GM18858 (cell line): ENCODE results near the gene SMYD1.

Experiments used
- ATAC-seq: cut with Tn5 transposase; IDR thresholded peaks from one replicate; pipeline ENCODE4 v1.9.1; 2021; ENCODE audit not compliant: unreplicated experiment

SMYD1 gene

DNA sequence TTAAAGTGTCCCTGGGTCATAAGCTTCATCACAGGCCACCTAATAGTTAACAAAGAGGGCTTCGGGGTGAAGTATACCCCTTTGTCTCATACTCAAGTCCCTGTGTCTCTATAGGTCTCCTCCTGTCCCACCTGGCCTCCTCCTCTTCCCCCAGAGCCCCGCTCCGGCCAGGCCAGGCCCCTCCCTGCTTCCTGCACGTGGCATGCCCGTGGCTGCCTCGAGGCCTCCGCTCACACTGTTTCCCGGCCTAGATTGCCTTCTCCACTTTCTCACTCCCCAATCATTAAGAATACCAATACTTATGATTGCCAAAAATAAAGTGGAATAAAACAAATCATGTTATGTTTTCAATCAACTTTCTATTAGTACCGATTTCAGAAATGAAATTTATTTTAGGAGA is 18.8 kb downstream of the SMYD1 start:
- ATAC-seq: no peak

DNA sequence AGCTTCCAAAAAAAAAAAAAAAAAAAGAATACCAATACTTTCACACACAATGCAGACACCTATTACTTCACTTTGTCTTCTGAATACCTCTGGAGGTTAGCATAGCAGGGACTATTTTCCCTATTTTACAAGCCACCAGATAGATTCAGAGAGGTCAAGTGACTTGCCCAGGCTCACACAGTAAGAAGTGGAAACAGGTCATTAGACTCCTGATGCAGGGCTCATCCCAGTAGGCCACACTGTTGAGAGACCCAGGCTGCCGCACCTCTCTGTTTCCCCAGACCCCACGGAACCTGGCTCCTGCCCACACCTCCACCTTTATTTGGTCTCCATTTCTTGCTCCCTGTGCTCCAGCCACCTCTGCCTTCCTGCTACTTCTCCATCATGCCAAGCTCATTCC is 19.4 kb downstream of the SMYD1 start:
- ATAC-seq: no peak

DNA sequence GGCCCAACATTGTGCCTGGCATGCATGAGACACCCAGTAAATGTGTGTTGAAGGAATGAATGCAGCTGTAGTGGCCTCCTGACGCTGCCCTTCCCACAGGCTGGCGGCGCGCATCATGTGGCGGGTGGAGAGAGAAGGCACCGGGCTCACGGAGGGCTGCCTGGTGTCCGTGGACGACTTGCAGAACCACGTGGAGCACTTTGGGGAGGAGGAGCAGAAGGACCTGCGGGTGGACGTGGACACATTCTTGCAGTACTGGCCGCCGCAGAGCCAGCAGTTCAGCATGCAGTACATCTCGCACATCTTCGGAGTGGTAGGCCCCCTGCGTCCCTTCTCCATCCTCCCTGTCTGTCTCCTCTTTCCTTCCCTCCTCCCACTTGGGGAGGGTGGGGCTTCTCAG is 20.1 kb downstream of the SMYD1 start:
- ATAC-seq: no peak

DNA sequence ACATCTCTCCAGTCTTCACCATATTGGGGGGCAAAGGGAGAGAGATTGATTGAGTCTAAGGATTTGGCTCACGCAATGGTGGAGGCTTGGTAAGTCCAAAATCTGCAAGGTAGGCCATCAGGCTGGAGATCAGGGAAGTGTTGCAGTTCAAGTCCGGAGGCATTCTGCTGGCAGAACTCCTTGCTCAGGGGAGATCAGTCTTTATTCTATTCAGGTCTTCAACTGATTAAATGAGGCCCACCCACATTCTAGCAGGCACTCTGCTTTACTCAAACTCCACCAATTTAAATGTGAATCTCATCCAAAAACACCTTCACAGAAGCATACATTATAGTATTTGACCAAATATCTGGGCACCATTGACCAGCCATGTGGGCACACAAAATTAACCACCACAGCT is 21.4 kb downstream of the SMYD1 start:
- no peak for ATAC-seq

DNA sequence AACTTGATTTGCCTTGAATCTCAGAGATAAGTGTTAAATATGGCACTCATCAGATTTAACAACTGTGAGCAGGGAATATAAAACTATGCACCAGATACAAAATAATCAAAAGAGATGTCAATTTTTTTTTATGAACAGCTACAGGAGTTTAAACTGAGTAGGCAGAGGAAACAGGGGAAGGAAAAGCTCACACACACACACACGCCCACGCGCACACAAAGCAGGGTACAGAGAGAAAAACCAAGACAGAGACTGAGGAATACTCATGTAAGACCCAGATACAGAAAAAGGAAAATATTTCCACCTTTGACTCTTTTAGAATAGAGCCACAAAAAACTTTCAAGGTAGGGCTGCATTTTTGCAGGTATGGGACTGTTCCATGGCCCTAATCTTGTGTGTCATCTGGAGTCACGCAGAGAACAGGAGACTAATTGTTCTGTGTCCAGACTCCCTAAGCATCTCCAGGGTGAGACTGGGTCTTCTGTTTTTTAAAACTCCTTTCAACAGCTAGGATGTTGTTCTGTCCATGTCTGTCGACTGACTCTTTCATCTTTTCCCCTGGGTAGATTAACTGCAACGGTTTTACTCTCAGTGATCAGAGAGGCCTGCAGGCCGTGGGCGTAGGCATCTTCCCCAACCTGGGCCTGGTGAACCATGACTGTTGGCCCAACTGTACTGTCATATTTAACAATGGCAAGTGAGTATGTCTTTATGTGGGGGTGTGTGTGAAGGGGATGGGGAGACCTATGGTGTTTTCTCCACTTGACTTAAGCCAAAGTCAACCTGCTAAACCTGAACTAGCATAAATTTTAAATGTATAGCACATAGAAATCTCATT is 23.0 kb downstream of the SMYD1 start:
- ATAC-seq: no peak

DNA sequence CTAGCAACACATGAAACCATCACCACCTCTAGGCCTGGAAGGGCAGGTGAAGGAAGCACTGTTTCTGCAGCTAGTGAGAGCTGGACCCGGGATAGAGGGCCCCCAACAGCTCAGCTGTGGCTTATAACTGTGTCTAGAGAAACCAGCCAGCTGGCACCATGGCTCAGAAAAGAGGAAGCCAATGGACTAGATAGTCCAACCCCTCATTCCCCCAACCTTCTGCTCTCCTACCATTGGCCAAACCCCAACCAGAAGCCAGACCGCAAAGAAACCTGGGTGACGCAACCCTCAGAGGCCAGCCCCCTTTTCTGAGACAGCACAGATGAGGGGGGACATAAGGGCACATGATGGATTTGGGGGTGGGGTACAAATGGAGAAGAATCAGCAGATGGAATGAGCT is 24.3 kb downstream of the SMYD1 start:
- no peak for ATAC-seq

DNA sequence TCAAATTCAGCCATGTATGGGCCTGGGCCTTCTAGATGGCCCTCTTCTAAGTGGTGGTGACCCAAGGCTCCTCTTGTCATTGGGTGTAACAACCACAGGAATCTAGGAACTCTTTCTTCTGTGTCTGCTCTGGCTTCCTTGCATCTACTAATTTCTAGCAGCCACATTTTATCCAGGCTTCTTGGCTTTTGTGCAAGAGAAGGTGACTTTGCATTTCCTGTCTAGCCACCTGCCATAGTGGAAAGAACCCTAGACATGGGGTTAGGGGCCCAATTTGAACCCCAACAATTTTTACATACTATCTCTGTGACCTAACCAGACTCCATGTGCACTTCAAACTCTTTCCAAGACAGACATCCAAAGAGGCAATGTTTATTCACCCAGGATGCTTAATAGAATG is 25.1 kb downstream of the SMYD1 start:
- ATAC-seq: no peak

DNA sequence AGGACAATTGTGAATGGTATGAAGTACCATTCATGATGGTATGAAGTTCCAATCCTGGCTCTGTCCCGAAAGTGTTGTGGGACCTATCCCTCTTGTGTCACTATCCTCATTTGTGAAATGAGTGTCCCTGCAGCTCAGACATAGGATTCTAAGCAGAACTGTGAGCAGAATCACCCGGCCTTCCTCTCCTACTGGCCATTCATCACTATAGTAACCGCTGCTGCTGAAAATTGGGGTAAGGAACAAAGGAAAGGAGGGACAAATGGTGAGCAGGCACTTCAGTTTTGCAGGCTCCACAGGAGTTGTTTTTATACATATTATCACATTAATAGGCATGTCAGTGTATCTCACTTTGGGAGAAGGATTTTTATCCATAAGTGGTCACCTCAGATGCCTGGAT is 27.4 kb downstream of the SMYD1 start:
- no peak for ATAC-seq

DNA sequence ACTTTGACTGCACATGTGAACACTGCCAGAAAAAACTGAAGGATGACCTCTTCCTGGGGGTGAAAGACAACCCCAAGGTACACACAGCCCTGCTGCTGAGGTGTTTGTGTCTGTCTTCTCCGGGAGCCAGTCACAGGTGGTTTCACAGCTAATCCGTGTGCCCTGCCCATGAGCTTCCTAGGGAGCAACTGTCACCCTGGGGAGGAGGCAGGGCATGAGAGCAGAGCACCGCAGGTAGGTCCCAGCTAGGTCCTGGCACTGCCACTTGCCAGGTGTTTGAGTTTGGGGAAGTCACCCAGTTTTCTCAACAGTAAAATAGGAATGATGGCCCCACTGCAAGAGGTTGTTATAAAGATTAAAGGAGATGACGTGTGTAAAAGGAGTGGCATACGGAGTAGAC is 29.1 kb downstream of the SMYD1 start:
- no peak for ATAC-seq

DNA sequence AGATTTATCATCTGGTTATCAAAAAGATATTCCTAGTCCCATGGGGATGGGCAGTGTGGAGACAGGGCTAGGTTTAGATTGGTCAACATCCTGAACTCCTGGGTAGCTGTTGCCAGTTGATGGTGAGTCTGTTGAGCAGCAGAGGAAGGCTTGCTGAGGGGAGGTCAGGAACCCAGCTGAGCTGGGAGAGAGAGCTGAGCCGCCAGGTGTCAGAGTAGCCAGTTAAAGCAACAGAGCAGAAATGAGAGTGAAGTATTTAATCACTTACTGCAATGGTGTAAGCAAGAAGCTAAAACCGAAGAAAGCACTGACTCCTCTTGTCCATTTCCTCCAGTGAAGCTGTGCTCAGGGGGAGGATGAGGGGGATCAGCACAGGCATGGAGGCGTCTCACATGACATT is 29.6 kb downstream of the SMYD1 start:
- no peak for ATAC-seq

DNA sequence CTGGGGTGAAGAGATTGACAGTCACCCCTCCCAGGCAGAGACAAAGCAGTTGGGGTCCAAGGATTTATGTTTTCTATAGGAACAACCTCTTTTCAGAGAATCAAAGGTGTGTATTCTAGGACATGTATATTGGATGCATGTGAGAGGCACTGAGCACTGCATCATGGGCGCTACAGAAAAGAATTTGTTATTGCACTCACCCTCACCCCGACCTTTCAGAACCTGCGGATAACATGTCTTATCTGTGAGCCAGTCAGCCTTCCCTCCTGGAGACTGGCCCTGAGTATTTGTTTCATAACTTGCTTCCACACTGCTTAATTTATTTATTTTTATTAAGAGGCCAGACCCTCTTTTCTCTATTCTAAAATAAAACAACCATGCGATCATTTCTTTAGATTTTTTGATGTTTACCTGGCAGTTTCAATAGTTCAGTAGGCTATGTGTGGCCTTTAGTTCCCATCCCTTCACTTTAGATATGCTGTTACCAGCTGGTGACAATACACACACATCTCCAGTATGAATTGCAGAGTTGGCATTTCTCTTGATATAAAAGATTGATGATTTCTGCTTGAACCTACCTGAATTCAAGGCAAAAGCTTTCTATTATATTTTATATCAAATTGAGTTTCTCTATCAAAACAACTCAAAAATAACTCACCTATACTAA is 30.4 kb downstream of the SMYD1 start:
- no peak for ATAC-seq

DNA sequence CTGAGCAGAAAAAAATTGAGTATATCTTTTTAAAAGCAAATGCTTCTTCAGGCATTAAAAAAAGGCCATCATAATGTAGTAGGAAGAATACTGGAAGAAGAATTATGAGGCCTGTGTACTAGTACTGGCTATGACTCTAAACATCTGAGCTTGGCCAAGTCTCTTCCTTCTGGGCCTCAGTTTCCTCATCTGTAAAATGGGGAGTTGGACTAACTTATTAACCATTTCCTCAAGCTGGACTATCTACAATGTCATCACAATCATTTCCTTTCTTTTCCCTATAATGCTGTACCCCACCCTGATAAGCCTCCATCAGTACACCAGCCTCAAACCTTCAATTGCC is 30.9 kb downstream of the SMYD1 start:
- no peak for ATAC-seq

DNA sequence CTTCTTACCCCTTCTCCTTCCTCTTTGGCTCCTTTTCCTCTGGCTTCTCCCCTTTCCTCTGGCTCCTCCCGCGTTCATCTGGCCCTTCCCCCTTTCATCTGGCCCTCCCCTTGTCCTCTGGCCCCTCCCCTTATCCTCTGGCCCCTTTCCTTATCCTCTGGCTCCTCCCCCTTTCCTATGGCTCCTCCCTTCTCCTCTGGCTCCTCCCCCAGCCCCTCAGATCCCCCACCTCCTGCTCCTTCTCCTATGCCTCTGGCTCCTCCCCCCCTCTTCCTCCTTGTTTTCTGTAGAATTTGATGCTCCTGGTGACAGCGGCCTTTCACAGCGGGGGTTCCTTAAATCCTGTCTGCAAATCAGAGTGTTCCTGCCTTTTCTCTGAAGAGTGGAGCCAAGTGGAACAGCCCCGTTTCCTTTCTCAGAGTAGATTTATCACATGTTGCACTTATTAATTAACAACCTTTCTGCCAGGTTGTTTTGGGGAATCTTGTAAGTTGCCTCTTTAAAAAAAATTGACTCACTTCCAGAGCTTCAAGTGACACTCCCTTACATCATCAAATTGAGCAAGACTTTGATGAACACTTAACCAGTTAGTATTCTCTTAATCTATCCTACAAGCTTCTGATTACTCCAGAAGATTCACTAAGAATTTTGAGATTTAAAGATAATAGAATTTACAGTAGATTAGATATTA is 32.3 kb downstream of the SMYD1 start:
- ATAC-seq: no peak

DNA sequence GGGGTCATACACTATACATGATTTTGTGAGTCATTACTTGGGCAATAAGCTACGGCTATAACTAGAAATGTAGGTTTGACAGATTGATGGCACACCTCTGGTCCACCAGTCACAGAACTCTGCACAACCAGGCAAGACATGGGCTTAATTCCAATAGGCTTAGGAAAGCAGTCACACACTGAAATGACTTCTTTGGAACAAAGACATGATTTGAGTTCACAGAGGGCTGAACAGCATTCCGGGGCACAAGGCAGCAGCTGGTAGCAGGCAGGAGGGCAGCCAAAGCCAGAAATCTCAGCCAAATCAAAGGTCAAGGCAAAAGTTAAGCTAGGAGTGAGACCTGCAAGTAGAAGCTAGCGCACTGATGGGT is 32.8 kb downstream of the SMYD1 start:
- no peak for ATAC-seq

DNA sequence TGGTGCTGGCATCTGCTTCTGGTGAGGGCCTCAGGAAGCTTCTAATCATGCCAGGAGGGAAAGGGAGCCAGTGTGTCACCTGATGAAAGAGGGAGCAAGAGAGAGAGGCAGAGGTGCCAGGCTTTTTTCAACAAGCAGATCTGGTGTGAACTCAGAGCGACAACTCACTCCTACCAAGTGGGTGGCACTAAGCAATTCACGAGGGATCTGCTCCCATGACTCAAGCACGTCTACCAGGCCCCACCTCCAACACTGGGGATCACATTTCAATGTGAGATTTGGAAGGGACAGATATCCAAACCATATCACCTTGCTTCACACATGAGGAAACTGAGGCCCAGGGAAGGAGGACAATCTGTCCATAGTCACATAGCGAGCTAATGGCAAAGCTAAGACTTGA is 41.2 kb downstream of the SMYD1 start:
- ATAC-seq: no peak

DNA sequence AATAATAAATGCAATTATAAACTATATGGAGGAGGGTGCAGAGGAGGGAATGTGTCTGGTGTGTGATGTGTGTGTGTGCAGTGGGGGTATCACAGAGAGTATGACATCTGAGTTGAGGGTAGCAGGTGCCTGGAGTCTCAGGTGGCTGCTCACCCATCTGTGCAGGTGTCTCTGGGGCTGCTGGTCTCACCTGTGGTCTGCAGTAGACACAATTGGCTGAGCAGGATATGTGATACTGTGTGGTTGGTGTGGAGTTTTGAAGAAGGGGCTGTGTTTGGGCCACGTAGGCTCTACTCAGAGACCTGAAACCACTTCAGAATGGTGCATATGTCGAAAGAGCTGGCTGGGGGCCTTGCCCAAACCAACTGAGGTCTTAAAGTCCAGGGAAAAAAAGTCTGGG is 43.2 kb downstream of the SMYD1 start:
- no peak for ATAC-seq

DNA sequence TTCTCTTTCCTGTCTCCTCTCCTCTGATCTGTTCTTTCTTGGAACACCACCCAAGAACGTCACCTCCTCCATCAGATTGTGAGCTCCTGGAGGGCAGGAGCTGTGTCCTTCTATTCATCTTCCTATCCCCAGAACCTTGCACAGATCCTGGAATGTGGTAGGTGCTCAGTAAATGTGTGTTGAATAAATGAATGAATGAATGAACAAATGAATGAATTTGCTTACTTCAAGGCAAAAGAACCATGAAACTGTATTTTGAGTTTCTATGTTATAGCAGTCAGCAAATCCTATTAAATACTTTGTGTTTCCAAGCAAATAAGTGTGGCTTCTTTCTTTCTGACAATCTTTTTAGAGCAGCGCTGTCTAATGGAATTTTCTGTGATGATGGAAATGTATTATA is 45.4 kb downstream of the SMYD1 start:
- ATAC-seq: no peak

DNA sequence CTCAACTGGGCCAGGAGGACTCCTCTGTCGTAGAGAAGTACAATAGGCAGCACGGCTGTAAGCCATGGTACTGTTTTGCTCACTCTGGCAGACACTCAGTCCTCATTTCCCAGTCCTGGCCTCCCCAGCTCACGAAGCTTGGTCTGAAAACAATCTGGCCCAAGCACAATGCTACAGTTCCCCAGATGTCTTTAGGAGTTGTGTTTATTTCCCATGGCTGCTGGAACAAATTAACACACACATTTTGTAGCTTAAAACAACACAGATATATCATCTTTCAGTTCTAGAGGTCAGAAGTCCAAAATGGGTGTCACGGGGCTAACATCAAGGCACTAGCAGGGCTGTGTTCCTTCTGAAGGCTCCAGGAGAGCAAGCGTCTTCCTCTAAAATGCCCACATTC is 47.3 kb downstream of the SMYD1 start:
- no peak for ATAC-seq

DNA sequence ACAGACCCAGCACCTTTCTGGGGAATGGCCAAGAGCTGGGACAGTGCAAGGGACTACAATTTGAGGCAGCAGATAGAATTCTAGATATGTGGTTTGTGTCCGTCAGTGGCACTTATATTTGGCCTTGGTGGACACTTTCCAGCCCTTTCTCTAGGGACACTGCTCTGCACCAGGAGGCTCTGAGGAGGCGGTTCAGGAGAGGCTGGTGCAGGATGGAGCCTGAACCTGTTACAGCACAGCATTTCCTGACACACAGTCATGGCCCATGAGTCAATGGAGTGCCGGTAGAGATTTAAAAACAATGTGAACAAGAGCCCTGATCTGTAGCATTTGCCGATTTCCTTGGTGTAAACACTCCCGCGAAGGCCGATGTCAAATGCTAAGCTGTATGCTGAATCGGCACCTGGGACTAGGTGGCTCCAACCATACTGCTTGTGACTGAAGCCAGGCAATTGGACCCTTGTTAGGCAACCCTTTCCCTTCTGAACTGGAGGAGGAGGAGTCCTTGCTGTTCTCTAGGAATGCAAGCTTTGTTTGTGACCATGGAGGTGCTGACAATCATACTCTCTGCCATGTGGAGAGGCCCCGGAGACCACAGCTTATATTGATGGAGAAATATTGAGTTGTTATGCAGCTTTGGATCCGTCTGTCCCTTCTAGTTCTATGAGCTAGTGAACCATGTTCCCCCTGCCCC is 48.3 kb downstream of the SMYD1 start:
- ATAC-seq: no peak

DNA sequence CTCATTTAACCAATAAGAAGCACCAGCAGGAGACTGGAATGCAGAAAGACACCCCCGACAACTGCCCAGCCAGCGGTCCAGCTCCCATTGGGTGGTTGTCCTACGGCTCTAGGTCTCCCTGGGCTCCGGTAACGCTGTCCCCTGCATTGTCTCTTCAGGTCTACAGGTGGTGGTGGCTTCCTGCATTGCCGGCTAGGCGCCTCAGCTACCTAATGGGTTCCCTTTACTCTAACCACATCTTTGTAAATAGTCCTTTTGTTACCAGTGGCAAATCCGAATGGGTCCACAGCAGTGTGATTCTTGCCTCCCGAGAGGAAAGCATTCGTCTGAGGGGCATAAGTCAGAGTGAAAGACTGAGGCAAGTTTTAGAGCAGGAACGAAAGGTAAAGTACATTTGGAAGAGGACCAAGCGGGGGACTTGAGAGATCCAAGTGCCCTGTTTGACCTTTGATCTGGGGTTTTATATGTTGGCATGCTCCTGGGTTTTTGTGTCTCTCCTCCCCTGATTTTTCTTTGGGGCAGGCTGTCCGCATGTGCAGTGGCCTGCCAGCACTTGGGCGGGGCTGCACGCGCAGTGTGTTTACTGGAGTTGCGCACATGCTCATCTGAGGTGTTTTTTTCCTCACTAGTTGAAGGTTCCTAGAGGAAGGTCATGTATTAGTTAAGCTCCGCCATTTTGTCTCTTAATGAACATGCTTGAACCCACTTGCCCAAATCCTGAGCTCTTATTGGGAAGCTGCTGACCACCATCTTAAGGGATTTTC is 49.2 kb downstream of the SMYD1 start:
- no peak for ATAC-seq

DNA sequence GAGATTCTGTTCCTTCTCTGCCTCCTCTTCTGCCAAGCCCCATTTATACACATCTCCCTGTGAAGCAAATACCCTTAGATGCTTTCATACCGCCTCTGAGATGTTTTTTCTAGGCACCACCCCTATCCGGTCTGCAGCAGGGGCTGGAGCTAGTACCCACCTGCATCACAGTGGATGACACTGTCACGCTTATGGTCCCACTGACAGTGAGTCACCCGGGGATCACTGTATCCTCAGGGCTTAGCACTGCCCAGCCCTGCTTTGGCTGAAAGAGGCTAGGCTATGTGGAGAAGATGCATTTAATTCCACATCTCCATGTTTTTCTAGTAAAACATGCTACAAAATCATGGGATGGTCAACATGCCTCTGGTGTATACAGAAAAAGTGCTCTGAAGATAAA is 50.3 kb downstream of the SMYD1 start:
- no peak for ATAC-seq
